Measurements from ENCODE around the gene SHH.

DNA sequence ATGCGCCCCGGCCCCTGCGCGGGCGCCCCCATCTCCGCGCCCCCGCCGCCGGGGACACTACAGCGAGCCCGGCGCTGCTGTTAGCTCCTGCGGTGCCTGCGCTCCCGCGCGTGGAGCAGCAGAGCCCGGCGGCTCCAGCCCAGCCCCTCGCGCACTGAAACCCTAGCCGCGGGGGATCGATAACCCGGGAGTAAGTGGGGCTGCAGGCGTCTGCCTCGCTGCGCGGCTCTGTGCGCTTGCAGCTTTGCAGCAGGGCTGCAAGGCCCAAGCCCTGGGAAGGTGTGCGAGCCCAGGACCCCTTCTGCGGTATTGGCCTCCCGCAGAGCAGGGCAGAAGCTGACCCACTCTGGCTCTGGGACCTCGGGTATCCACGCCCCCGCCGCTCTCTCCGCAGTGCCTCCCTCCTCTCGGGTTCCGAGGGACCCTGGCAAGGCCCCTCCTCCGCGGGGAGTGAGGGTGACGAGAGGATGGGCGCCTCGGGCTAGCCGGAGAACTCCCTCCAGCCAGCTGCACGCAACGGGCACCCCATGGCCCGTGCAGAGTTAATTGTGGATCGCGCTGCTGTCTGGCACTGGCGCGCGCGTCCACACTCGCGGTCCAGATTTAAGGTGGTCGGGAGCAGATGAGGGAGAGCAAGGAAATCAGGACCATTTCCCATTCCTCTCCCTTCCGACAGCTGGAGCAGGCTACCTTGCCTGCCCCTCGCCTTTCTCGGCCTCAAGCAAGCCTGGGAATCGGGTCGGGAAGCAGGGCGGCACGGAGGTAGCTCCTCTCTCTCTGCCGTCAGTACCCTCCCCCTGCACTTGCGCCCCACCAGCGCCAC lies 2.1 kb downstream of the SHH start:
- TF ChIP-seq, protein P1, sequence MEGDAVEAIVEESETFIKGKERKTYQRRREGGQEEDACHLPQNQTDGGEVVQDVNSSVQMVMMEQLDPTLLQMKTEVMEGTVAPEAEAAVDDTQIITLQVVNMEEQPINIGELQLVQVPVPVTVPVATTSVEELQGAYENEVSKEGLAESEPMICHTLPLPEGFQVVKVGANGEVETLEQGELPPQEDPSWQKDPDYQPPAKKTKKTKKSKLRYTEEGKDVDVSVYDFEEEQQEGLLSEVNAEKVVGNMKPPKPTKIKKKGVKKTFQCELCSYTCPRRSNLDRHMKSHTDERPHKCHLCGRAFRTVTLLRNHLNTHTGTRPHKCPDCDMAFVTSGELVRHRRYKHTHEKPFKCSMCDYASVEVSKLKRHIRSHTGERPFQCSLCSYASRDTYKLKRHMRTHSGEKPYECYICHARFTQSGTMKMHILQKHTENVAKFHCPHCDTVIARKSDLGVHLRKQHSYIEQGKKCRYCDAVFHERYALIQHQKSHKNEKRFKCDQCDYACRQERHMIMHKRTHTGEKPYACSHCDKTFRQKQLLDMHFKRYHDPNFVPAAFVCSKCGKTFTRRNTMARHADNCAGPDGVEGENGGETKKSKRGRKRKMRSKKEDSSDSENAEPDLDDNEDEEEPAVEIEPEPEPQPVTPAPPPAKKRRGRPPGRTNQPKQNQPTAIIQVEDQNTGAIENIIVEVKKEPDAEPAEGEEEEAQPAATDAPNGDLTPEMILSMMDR (CRISPR knock-in tag; IDR thresholded peaks at IDR 0.05), result no peak
- no peak for TF ChIP-seq SMC3 (IDR thresholded peaks at IDR 0.05; ENCODE audit: low read length)

Measured in HepG2 (cell line).